HL-60 (cell line): Measurements from ENCODE around the gene DRC3.

Source experiments
- GABPA ChIP-seq: IDR thresholded peaks from 2 replicates; pipeline ENCODE4 v1.6.1; 2012; ENCODE audit warnings: low read depth
- POLR2AphosphoS5 ChIP-seq: IDR thresholded peaks from 2 replicates; pipeline ENCODE4 v1.6.1; 2012; ENCODE audit warnings: low read depth
- TF ChIP-seq, protein P1 (sequence below): IDR thresholded peaks from one replicate; pipeline ENCODE4 v1.5.1; 2011; ENCODE audit warnings: low read length, control low read depth, inconsistent platforms; ENCODE audit not compliant: insufficient read depth
- TF ChIP-seq, protein P2 (sequence below): IDR thresholded peaks from 2 replicates; pipeline ENCODE4 v1.6.1; 2012; ENCODE audit warnings: low read depth; ENCODE audit not compliant: insufficient replicate concordance

DNA sequence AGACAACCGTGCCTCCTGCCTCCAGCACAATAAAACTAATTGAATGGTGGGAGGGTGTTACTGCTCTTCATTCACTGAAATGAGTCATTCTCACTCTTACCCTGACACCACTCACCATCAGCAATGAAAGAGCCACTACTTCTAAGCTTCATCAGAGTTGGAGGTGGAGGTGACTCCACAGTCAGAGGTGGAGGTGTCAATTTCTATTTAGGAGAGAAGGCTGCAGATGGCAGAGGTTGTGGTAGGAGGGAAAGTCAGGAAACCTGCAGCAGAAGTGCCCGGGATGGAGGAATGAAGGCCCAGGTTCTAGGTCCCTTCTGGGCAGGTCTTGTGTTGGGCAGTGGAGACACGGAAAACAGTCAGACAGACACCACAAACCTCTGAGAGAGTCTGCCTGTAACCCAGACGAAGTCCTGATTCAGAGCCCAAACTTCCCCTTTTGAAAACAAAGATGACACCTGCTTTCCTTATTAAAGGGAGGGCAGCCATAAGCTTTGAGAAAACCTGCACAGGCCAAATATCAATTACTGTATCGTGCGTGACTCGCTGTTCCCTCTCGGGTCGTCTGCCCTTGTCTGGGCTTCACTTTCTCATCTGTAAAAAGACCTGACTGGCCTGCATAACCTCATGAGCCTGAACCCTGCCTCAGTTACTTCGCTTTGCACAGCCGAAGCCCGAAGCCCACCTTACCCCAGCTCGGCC is 65.6 kb downstream of the DRC3 start:
- TF ChIP-seq, protein P1, sequence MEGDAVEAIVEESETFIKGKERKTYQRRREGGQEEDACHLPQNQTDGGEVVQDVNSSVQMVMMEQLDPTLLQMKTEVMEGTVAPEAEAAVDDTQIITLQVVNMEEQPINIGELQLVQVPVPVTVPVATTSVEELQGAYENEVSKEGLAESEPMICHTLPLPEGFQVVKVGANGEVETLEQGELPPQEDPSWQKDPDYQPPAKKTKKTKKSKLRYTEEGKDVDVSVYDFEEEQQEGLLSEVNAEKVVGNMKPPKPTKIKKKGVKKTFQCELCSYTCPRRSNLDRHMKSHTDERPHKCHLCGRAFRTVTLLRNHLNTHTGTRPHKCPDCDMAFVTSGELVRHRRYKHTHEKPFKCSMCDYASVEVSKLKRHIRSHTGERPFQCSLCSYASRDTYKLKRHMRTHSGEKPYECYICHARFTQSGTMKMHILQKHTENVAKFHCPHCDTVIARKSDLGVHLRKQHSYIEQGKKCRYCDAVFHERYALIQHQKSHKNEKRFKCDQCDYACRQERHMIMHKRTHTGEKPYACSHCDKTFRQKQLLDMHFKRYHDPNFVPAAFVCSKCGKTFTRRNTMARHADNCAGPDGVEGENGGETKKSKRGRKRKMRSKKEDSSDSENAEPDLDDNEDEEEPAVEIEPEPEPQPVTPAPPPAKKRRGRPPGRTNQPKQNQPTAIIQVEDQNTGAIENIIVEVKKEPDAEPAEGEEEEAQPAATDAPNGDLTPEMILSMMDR = no peak
- no peak for TF ChIP-seq POLR2AphosphoS5
- TF ChIP-seq GABPA = no peak
- TF ChIP-seq, protein P2, sequence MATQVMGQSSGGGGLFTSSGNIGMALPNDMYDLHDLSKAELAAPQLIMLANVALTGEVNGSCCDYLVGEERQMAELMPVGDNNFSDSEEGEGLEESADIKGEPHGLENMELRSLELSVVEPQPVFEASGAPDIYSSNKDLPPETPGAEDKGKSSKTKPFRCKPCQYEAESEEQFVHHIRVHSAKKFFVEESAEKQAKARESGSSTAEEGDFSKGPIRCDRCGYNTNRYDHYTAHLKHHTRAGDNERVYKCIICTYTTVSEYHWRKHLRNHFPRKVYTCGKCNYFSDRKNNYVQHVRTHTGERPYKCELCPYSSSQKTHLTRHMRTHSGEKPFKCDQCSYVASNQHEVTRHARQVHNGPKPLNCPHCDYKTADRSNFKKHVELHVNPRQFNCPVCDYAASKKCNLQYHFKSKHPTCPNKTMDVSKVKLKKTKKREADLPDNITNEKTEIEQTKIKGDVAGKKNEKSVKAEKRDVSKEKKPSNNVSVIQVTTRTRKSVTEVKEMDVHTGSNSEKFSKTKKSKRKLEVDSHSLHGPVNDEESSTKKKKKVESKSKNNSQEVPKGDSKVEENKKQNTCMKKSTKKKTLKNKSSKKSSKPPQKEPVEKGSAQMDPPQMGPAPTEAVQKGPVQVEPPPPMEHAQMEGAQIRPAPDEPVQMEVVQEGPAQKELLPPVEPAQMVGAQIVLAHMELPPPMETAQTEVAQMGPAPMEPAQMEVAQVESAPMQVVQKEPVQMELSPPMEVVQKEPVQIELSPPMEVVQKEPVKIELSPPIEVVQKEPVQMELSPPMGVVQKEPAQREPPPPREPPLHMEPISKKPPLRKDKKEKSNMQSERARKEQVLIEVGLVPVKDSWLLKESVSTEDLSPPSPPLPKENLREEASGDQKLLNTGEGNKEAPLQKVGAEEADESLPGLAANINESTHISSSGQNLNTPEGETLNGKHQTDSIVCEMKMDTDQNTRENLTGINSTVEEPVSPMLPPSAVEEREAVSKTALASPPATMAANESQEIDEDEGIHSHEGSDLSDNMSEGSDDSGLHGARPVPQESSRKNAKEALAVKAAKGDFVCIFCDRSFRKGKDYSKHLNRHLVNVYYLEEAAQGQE = no peak
